Right lobe of liver (tissue), 6 donors: Measurements from ENCODE around the gene TJP1. TPM values are rescaled to one million over a fixed set of nuclear protein-coding genes. Genes with fewer than 3 reads are reported as not detected.
A peak's percentile ranks its signal among the peaks of the same experiment; 100 is the strongest.

Source experiments
- ATAC-seq, 4 donors: fragments of 200-7000 bp; cut with Tn5 transposase; one replicate each; pipeline ENCODE4 v1.9.1; 2020; ENCODE audit warnings: mild to moderate bottlenecking in 4 of 4, moderate library complexity in 4 of 4
- DNase-seq, 3 donors: peaks; one replicate each; pipeline ENCODE4 v3.0.0-alpha.2; 2020
- H3K27ac ChIP-seq, 3 donors: fragments of 200-600 bp; one replicate each; pipeline ENCODE4 v1.8.0; 2022
- H3K27me3 ChIP-seq, 2 donors: fragments of 200-600 bp; one replicate each; pipeline ENCODE4 v1.8.0; 2022
- H3K36me3 ChIP-seq, 4 donors: fragments of 200-600 bp; sonication (generic) in 1 of 4; one replicate each; pipeline versions ENCODE4 v1.5.1 to v1.8.0; 2017 to 2022; ENCODE audit warnings: control low read depth in 1 of 4
- H3K4me1 ChIP-seq, 4 donors: fragments of 200-600 bp; sonication (generic) in 1 of 4; one replicate each; pipeline versions ENCODE4 v1.5.1 to v1.8.0; 2017 to 2022; ENCODE audit warnings: control low read depth in 1 of 4
- H3K4me3 ChIP-seq, 3 donors: fragments of 200-600 bp; one replicate each; pipeline ENCODE4 v1.8.0; 2022
- H3K9me3 ChIP-seq, 4 donors: fragments of 200-600 bp; sonication (generic) in 1 of 4; one replicate each; pipeline versions ENCODE4 v1.5.1 to v1.8.0; 2017 to 2022; ENCODE audit warnings: control low read depth in 1 of 4
- CTCF ChIP-seq, 4 donors: fragments of 200-600 bp in 3 of 4; fragments of 450-650 bp in 1 of 4; IDR thresholded peaks; one replicate each; pipeline versions ENCODE4 v1.5.1 to v1.8.0; 2016 to 2022; ENCODE audit warnings: antibody characterized with exemption in 4 of 4, mild to moderate bottlenecking in 2 of 4
- POLR2A ChIP-seq: fragments of 450-650 bp; IDR thresholded peaks from one replicate; pipeline ENCODE4 v1.6.1; 2017; ENCODE audit warnings: antibody characterized with exemption, mild to moderate bottlenecking
- WGBS: methylation state at CpG from one replicate; pipeline ENCODE4 v1.1.6; 2018; ENCODE audit warnings: low coverage, low lambda C conversion rate; ENCODE audit not compliant: insufficient coverage; ENCODE audit errors: missing lambda C conversion rate; 5-methylcytosine and 5-hydroxymethylcytosine counted together
- intact Hi-C, 2 donors: fragments of 100-400 bp; cut with DNase I; formaldehyde crosslinking; loops; one replicate each; pipeline versions ENCODE4 v1.11.2 to v1.14.1; 2022
- total RNA-seq, 6 experiments: library from RNA; depleted of rRNA in 2 of 6; stranded (reverse); fragments of >200 nt in 2 of 6; fragmentation: NEBNext Ultra II Directional in 3 of 6; extraction: Animal tissue kit (Norgen Biotek cat#: 25700) in 3 of 6; gene quantifications; one replicate each; pipeline versions ENCODE4 v1.1.0 to v1.2.4, GENCODE V29; 2016 to 2023
- donor health status: DM: no; HTN: yes; CAD: no.
- donor health status: DM: no; HTN: no; CAD: no.
- donor health status: DM: no; HTN: no; CAD: no.
- donor health status: DM: no; HTN: yes; CAD: no.
- donor health status: DM: no; HTN: yes; CAD: no.

Gene TJP1
- total RNA-seq, 6 experiments from 2014 or later, result 22.5 to 57.3 (median 35.9) TPM

GRCh38 chr15:29726553-29726952, 95.7 kb downstream of the TJP1 start:
- intact Hi-C loops, result no loop called here
- H3K27me3 ChIP-seq, result no peaks in the 10 kb centered on the region
- peaks cover 0 to 12% (median 0%) of the 10 kb centered on the region in 4 donors for H3K4me1 ChIP-seq
- peaks cover 0 to 6% (median 0%) of the 10 kb centered on the region in 4 donors for H3K9me3 ChIP-seq
- ATAC-seq (no peak), DNase-seq (no peak)
- WGBS, result 84% methylated on average over 7 of the region's 7 CpGs
- peaks cover 0 to 10% (median 9%) of the 10 kb centered on the region in 4 donors for H3K36me3 ChIP-seq
- H3K27ac ChIP-seq, result no peak overlapping the region
- TF ChIP-seq CTCF (IDR thresholded peaks at IDR 0.05) (no peak), POLR2A (no peak)
- H3K4me3 ChIP-seq, result no peak overlapping the region

- TF ChIP-seq POLR2A, result no peak
- TF ChIP-seq CTCF (IDR thresholded peaks at IDR 0.05), result no peak
- H3K36me3 ChIP-seq, result peaks cover 3 to 26% (median 17%) of the 10 kb centered on the region in 4 donors
- peaks cover 0 to 12% (median 0%) of the 10 kb centered on the region in 4 donors for H3K4me1 ChIP-seq
- no peak overlapping the region for H3K4me3 ChIP-seq
- DNase-seq (no peak), ATAC-seq (no peak)
- peaks cover 0 to 6% (median 0%) of the 10 kb centered on the region in 4 donors for H3K9me3 ChIP-seq
- intact Hi-C loops, result no loop called here
- no peak overlapping the region for H3K27ac ChIP-seq
- no peaks in the 10 kb centered on the region for H3K27me3 ChIP-seq
- 52% methylated on average over 3 of the region's 3 CpGs for WGBS
Measured at GRCh38 chr15:29724026-29724425, 98.2 kb downstream of the TJP1 start.

- peak in 3 of 4 donors; percentile 34 to 66 (median 51) for ATAC-seq
- H3K36me3 ChIP-seq, result peaks cover 7 to 34% (median 21%) of the 10 kb centered on the region in 4 donors
Measured at GRCh38 chr15:29713784-29714183, 108.5 kb downstream of the TJP1 start.

GRCh38 chr15:29712149-29712885, 110.0 kb downstream of the TJP1 start:
- ATAC-seq (peak; percentile 42 to 58 (median 52)), DNase-seq (no peak)
- H3K36me3 ChIP-seq, result peaks cover 0 to 19% (median 11%) of the 10 kb centered on the region in 4 donors
- H3K27me3 ChIP-seq, result no peaks in the 10 kb centered on the region
- TF ChIP-seq POLR2A (no peak), CTCF (IDR thresholded peaks at IDR 0.05) (no peak)
- no peak overlapping the region for H3K4me3 ChIP-seq
- no peaks in the 10 kb centered on the region for H3K9me3 ChIP-seq
- H3K27ac ChIP-seq, result peak overlapping the region in 2 of 3 donors; percentile 8 to 38
- H3K4me1 ChIP-seq, result peaks cover 0 to 67% (median 21%) of the 10 kb centered on the region in 4 donors
- intact Hi-C loops, result no loop called here
- 47% methylated on average over 3 of the region's 3 CpGs for WGBS

More at GRCh38 chr15:29713784-29714183, 108.5 kb downstream of the TJP1 start:
- no peak for TF ChIP-seq POLR2A
- TF ChIP-seq CTCF (IDR thresholded peaks at IDR 0.05), result no peak
- intact Hi-C loops, result no loop called here
- H3K27me3 ChIP-seq, result no peaks in the 10 kb centered on the region
- H3K4me3 ChIP-seq, result no peak overlapping the region
- no peaks in the 10 kb centered on the region for H3K9me3 ChIP-seq
- H3K4me1 ChIP-seq, result peaks cover 0 to 54% (median 16%) of the 10 kb centered on the region in 4 donors
- peak overlapping the region in 1 of 3 donors; percentile 38 for H3K27ac ChIP-seq
- no peak for DNase-seq
